MG63 (cell line): ENCODE results near the gene ZNF213. TPM values are rescaled to one million over a fixed set of nuclear protein-coding genes. Genes with fewer than 3 reads are reported as not detected.

Experiments used
- DNase-seq: peaks from one replicate; pipeline ENCODE4 v3.0.0-alpha.2; 2020
- H3K27me3 ChIP-seq: fragments of 250-450 bp; sonication (Bioruptor Pico); 2 replicates; pipeline ENCODE4 v1.5.1; 2020; ENCODE audit warnings: mild to moderate bottlenecking, moderate library complexity
- H3K36me3 ChIP-seq: fragments of 250-450 bp; sonication (Bioruptor Pico); 2 replicates; pipeline ENCODE4 v1.5.1; 2020; ENCODE audit warnings: mild to moderate bottlenecking, moderate library complexity
- H3K4me3 ChIP-seq: fragments of 250-450 bp; sonication (Bioruptor Pico); 2 replicates; pipeline ENCODE4 v1.5.1; 2020; ENCODE audit warnings: mild to moderate bottlenecking, moderate library complexity
- H3K9me3 ChIP-seq: fragments of 250-450 bp; sonication (Bioruptor Pico); 2 replicates; pipeline ENCODE4 v1.5.1; 2020; ENCODE audit warnings: mild to moderate bottlenecking, moderate library complexity
- total RNA-seq: library from RNA; depleted of rRNA; stranded (reverse); fragments of >200 nt; shearing (Covaris generic); gene quantifications from 2 replicates; pipeline ENCODE4 v1.2.3, GENCODE V29; 2014; ENCODE audit warnings: low replicate concordance; rRNA removed

ZNF213 gene
- total RNA-seq, 1 experiment from 2014 or later = 2.8 TPM

- no peak for DNase-seq
- peaks cover 6% of the 10 kb centered on the region; the same call in 1 of the 2 replicates for H3K27me3 ChIP-seq
- no peaks in the 10 kb centered on the region for H3K36me3 ChIP-seq
- H3K4me3 ChIP-seq = peak overlapping the region; percentile 64
- H3K9me3 ChIP-seq = no peaks in the 10 kb centered on the region
These were observed 53.8 kb downstream of the ZNF213 start for GRCh38 chr16:3188675-3188924.

- Histone ChIP-seq H3K4me3 (peak overlapping the region; percentile 64), H3K9me3 (no peaks in the 10 kb centered on the region), H3K27me3 (peaks cover 6% of the 10 kb centered on the region; the same call in 1 of the 2 replicates), H3K36me3 (no peaks in the 10 kb centered on the region)
- DNase-seq = peak; percentile 75
These were observed 54.3 kb downstream of the ZNF213 start for GRCh38 chr16:3188925-3189825.

DNA sequence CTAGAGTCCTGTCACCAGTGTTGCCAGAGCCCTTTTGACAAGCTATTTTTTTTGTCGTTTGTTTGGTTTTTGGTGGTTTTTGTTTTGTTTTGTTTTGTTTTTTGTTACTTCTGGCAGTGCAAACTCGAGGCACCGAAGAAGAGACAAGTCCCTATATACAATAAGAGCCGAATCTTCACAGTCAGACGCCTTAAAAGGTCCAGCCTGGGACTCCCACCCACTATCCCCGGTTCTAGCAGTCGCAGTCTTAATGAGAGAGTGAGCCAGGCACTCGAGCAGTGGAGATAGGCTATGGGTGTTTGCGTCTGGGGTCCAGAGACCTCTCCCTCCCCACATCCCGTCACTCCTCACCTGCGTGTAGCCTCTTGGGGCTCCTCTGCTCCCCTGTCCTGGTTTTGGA lies 55.0 kb downstream of the ZNF213 start:
- peaks cover 6% of the 10 kb centered on the region; the same call in 1 of the 2 replicates for H3K27me3 ChIP-seq
- H3K4me3 ChIP-seq = peak overlapping the region; percentile 64
- H3K36me3 ChIP-seq = no peaks in the 10 kb centered on the region
- no peak for DNase-seq
- H3K9me3 ChIP-seq = no peaks in the 10 kb centered on the region

- peaks cover 6% of the 10 kb centered on the region; the same call in 1 of the 2 replicates for H3K27me3 ChIP-seq
- DNase-seq = no peak
- H3K36me3 ChIP-seq = no peaks in the 10 kb centered on the region
- peak overlapping the region; percentile 44 for H3K4me3 ChIP-seq
- H3K9me3 ChIP-seq = no peaks in the 10 kb centered on the region
These were observed 56.1 kb downstream of the ZNF213 start for GRCh38 chr16:3190949-3191353.

Other genes with a start within 250 kb of the ZNF213 start
- gene FLYWCH1, start 223.1 kb upstream of the ZNF213 start, total RNA-seq = 112 and 126 TPM in 2 replicates
- gene KREMEN2, start 170.8 kb upstream of the ZNF213 start, total RNA-seq = 0.26 and 1.0 TPM in 2 replicates
- gene PAQR4, start 165.7 kb upstream of the ZNF213 start, total RNA-seq = 23.5 and 38.1 TPM in 2 replicates
- 12.0 and 30.3 TPM in 2 replicates for gene PKMYT1, start 154.6 kb upstream of the ZNF213 start, total RNA-seq
- not detected in 2 replicates for gene CLDN9, start 122.1 kb upstream of the ZNF213 start, total RNA-seq
- not detected in 2 replicates for gene CLDN6, start 116.8 kb upstream of the ZNF213 start, total RNA-seq
- gene TNFRSF12A, start 114.7 kb upstream of the ZNF213 start, total RNA-seq = 541 and 602 TPM in 2 replicates
- 2.9 and 60.7 TPM in 2 replicates for gene HCFC1R1, start 111.1 kb upstream of the ZNF213 start, total RNA-seq
- 63.2 and 118 TPM in 2 replicates for gene THOC6, start 111.0 kb upstream of the ZNF213 start, total RNA-seq
- gene BICDL2, start 98.1 kb upstream of the ZNF213 start, total RNA-seq = not detected in 2 replicates
- not detected in 2 replicates for gene MMP25, start 88.5 kb upstream of the ZNF213 start, total RNA-seq
- 4.4 and 11.5 TPM in 2 replicates for gene IL32, start 69.4 kb upstream of the ZNF213 start, total RNA-seq
- not detected in 2 replicates for gene ZSCAN10, start 35.7 kb upstream of the ZNF213 start, total RNA-seq
- gene ZNF205, start 22.4 kb upstream of the ZNF213 start, total RNA-seq = 15.5 and 22.6 TPM in 2 replicates
- not detected in 2 replicates for gene OR1F1, start 53.2 kb downstream of the ZNF213 start, total RNA-seq
- gene ZNF200, start 100.1 kb downstream of the ZNF213 start, total RNA-seq = 3.4 and 5.8 TPM in 2 replicates
- gene MEFV, start 121.6 kb downstream of the ZNF213 start, total RNA-seq = 0.07 TPM in 1 of 2 replicates, not detected in the other
- 48.3 and 74.7 TPM in 2 replicates for gene ZNF263, start 148.5 kb downstream of the ZNF213 start, total RNA-seq
- gene TIGD7, start 170.4 kb downstream of the ZNF213 start, total RNA-seq = 5.2 and 10.7 TPM in 2 replicates
- gene ZNF75A, start 170.5 kb downstream of the ZNF213 start, total RNA-seq = 13.7 and 20.3 TPM in 2 replicates
- not detected in 2 replicates for gene OR2C1, start 220.9 kb downstream of the ZNF213 start, total RNA-seq